Measurements from ENCODE around the gene KCNJ11.

Gene KCNJ11

GRCh38 chr11:17408641-17409040 lies 20.2 kb upstream of the KCNJ11 start:
- DNase-seq (ENCODE audit: low read depth in 2 of 2, low spot score in 1 of 2): no peak

DNA sequence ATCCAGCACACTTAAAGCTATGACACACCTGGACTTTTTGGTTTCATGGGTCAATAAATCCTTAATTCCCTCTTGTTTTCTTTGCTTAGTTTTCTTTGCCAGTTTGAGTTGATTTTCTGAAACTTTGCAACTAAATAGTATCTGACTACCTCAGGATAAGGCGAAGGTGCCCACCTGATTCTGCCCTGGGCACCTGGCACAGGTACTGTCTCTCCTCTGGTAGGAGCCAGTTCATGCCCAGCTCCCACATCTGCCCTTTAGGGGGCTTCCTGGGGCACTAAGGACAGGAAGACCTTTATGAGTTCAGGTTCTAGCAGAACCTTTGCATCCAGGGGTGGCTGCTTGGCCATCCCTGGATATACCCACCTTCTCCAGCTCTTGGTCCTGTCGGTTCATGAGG lies 19.6 kb upstream of the KCNJ11 start:
- no peak for DNase-seq (ENCODE audit: low read depth in 2 of 2, low spot score in 1 of 2)

- DNase-seq (ENCODE audit: low read depth in 2 of 2, low spot score in 1 of 2): no peak
Observed at GRCh38 chr11:17407575-17407974, 19.1 kb upstream of the KCNJ11 start.

DNA sequence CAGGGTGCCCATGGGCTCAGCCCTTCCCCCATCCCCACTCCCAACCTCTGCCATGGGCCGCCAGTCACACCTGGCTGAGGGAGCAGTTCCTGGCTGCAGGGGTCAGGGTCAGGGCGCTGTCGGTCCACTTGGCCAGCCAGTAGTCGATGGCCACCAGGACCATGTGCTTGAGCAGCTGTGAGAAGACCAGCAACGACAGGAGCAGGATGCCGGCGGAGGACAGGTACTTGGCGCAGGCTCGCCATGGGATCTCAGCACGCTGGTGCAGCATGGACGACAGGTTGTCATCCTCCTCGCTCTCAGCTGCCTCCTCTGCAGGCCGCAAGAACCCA lies 18.3 kb upstream of the KCNJ11 start:
- no peak for DNase-seq (ENCODE audit: low read depth in 2 of 2, low spot score in 1 of 2)

- DNase-seq (ENCODE audit: low read depth in 2 of 2, low spot score in 1 of 2): no peak
Observed at GRCh38 chr11:17406082-17406817, 17.8 kb upstream of the KCNJ11 start.

DNA sequence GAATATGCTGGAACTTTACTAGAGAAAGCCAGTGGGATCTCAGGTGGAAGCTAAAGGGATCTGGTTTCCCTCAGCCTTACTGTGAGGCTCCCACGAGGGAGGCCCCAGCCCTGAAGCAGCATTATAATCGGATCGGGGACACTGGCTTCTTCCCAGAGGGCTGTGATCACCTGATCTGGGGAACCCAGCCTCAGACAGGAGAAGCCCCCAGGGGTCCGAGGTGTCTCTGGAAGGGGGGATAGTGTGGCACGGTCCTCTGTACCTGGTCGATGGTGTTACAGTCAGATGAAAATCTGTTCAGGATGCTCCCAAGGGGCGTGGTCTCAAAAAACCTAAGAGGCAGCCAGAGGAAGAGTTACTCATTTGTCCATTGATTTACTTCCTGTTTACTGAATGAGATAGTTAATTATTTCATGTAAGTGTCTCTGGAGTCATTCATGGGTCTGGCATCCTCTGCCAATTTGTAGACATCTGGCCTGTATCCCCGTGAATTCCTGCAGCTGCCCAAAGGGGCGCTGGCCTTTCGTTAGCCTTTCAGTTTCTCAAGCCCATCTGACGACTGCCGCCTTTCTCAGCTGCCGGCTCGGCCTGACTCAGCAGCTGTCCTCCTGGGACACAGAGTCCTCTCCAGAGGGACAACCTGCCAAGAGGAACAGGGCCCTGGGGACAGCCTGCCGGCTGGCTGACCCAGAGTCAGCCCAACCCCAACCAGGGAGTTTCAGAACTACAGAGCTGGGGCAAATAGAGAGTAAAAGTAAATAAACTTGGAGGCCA lies 17.0 kb upstream of the KCNJ11 start:
- no peak for DNase-seq (ENCODE audit: low read depth in 2 of 2, low spot score in 1 of 2)

GRCh38 chr11:17403980-17404759 lies 15.7 kb upstream of the KCNJ11 start:
- no peak for DNase-seq (ENCODE audit: low read depth in 2 of 2, low spot score in 1 of 2)

DNA sequence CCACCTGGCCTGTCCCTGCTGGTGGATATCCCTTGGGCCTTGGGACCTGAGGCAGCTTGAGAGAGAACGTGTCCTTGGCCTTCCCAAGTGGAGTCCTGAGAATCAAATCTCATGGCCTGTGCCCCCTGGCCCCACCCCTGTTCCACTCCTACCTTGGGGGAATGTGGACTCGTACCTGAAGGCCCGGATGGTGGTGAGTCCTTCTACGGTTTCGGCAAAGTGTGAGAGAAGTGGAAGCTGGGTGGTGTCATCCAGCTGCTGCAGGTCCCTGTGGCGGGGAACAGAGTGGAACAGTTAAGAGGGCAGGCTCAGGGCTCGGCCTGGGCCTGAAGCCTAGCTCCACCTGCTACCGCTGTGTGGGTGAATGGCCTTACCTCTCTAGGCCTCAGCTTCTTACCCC lies 14.0 kb upstream of the KCNJ11 start:
- no peak for DNase-seq (ENCODE audit: low read depth in 2 of 2, low spot score in 1 of 2)

GRCh38 chr11:17401841-17402240 lies 13.4 kb upstream of the KCNJ11 start:
- DNase-seq (ENCODE audit: low read depth in 2 of 2, low spot score in 1 of 2): no peak

GRCh38 chr11:17401316-17401715 lies 12.9 kb upstream of the KCNJ11 start:
- DNase-seq (ENCODE audit: low read depth in 2 of 2, low spot score in 1 of 2): no peak

DNA sequence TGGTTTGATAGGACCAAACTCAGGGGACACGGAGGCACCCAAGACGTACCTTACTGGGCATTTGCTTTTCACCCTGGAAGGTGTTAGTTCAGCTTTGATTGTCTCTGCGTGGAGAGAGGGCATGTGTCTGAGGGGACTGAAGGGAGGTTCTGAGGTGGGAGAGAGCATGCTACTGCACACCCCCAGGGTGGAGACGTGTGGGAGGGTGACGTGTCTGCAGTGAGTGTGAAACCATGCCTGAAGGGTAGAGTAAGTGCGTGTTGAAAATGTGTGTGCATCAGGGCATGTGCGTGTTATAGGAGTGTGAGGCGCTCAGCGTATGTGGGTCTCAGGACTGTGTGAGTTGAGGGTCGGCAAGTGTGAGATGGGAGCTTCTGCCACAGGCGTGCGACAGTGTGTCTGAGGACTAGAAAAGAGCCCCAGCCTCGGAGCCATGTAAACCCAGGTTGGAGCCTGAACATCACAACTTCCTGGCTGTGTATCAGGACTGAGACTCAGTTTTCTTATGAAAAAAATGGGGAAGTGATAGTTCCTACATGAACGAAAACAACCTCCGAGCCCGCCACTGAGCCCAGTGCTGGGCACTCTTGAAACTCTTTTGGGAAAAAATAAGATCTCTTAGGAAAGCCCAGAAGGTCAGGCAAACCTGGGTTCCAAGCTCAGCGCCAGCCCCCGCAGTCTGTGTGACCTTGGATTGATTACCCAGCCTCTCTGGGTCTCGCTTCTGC lies 11.8 kb upstream of the KCNJ11 start:
- DNase-seq (ENCODE audit: low read depth in 2 of 2, low spot score in 1 of 2): no peak

DNA sequence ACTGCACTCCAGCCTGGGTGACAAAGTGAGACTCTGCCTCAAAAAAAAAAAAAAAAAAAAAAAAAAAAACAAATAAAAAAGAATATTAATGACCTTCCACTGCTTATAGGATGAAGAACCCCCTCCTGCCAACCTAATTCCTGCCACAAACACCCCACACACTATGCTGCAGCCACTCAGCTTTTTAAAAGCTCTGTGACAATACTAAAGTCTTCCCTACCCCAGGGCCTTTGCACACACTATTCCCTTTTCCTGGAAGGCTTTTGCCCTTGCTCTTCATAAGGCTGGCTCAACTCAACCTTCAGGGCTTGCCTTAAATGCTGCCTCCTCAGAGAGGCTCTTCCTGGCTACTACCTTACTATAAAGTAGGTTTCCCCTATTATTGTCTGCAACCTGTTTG lies 10.8 kb upstream of the KCNJ11 start:
- DNase-seq (ENCODE audit: low read depth in 2 of 2, low spot score in 1 of 2): no peak

DNA sequence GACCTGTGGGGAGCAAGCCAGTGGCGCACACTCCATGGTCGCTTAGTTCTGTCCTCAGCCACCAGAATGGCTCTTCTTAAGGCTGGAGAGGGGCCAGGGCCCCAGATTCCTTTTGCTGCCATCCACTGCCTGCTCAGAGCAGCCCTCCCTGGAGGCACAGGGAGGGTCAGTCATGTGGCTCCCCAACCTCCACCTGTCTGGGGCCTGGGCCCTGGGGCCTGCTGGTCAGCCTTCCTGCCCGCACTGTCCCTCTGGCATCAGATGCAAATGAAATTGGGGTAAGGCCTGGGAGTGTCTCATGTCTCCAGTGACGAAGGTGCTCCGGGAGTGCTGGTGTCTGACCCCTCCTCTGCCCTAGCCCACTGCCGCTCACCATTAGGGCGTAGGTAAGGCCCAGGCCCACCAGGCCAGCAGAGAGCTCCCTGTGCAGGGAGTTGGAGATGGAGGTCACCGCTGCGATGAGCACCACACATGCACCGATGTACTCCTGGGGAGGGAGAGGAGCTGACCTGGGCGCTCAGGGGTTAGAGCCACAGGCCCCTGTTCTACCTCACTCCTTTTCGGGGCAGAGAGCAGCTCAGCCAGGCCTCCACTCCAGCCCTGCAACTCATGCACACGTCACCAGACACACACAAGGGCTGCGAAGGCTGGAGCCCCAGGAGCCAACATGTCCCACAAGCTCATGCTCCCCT lies 9.0 kb upstream of the KCNJ11 start:
- no peak for DNase-seq (ENCODE audit: low read depth in 2 of 2, low spot score in 1 of 2)

GRCh38 chr11:17396598-17397310 lies 8.3 kb upstream of the KCNJ11 start:
- DNase-seq (ENCODE audit: low read depth in 2 of 2, low spot score in 1 of 2): no peak

- DNase-seq (ENCODE audit: low read depth in 2 of 2, low spot score in 1 of 2): no peak
Observed at GRCh38 chr11:17395978-17396377, 7.5 kb upstream of the KCNJ11 start.

DNA sequence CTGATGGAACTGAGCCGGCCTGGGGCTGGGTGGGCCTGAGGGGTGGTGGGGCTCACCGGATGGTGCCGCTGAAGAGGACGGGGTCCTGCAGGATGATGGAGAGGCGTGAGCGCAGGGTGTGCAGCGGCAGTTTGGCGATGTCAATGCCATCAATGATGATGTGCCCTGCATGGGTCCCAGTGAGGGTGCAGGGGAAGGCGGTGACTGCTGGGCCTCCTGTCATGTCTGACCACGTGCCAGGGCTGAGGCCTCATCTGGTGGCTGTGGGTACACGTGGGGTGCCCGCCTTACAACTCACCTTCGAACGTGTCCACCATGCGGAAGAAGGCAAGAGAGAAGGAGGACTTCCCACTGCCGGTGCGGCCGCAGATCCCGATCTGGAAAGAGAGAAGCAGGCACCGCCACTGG lies 7.1 kb upstream of the KCNJ11 start:
- no peak for DNase-seq (ENCODE audit: low read depth in 2 of 2, low spot score in 1 of 2)

GRCh38 chr11:17394743-17395390 lies 6.4 kb upstream of the KCNJ11 start:
- no peak for DNase-seq (ENCODE audit: low read depth in 2 of 2, low spot score in 1 of 2)

DNA sequence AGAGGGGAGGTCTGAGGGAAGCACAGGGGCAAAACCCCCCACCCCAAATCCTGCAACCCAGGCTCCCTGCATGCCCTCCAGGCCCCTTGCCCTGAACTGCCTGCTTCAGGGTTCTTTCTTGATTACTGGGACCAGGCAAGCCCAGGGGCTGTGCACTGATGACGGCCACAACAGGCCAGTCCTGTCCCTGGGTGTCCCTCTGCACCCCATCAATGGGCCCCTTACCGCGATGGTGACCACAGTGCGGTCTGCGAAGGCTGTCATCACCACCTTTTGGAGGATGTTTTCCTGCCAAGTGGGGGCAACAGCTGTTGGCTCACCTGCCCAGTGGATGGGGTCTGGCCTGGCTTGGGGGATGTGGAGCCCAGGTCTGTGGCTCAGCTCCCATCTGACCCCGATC lies 5.0 kb upstream of the KCNJ11 start:
- no peak for DNase-seq (ENCODE audit: low read depth in 2 of 2, low spot score in 1 of 2)

- DNase-seq (ENCODE audit: low read depth in 2 of 2, low spot score in 1 of 2): no peak
Observed at GRCh38 chr11:17392872-17393271, 4.4 kb upstream of the KCNJ11 start.

Measured in stimulated activated CD8-positive, alpha-beta memory T cell treated with anti-CD3 and anti-CD28 coated beads, Interleukin-4, amount 100 ng/mL, for 4 hours (primary cell).